HK-2 (cell line): ENCODE results near the gene LRBA.

ENCODE experiments used
- DNase-seq: peaks from one replicate; pipeline ENCODE4 v3.0.0-alpha.2; 2018; ENCODE audit not compliant: unreplicated experiment

Gene LRBA

GRCh38 chr4:150323406-150324325 is 691.4 kb downstream of the LRBA start:
- no peak for DNase-seq

- no peak for DNase-seq
Measured at GRCh38 chr4:150322646-150323045, 692.4 kb downstream of the LRBA start.

- DNase-seq: no peak
Measured at GRCh38 chr4:150321113-150321512, 694.0 kb downstream of the LRBA start.

- DNase-seq: no peak
Measured at GRCh38 chr4:150318971-150319370, 696.1 kb downstream of the LRBA start.

GRCh38 chr4:150318527-150318926 is 696.6 kb downstream of the LRBA start:
- DNase-seq: no peak

GRCh38 chr4:150316332-150317205 is 698.5 kb downstream of the LRBA start:
- no peak for DNase-seq

- DNase-seq: no peak
Measured at GRCh38 chr4:150315691-150316090, 699.4 kb downstream of the LRBA start.

- DNase-seq: no peak
Measured at GRCh38 chr4:150315175-150315574, 699.9 kb downstream of the LRBA start.

- no peak for DNase-seq
Measured at GRCh38 chr4:150314031-150314430, 701.1 kb downstream of the LRBA start.

GRCh38 chr4:150310159-150310895 is 704.8 kb downstream of the LRBA start:
- DNase-seq: no peak

GRCh38 chr4:150308824-150309472 is 706.1 kb downstream of the LRBA start:
- peak; percentile 20 for DNase-seq

- DNase-seq: no peak
Measured at GRCh38 chr4:150306719-150307118, 708.4 kb downstream of the LRBA start.

GRCh38 chr4:150305995-150306394 is 709.1 kb downstream of the LRBA start:
- DNase-seq: no peak

GRCh38 chr4:150302553-150302952 is 712.5 kb downstream of the LRBA start:
- DNase-seq: peak; percentile 57

GRCh38 chr4:150299816-150300215 is 715.3 kb downstream of the LRBA start:
- no peak for DNase-seq

GRCh38 chr4:150297861-150298474 is 717.1 kb downstream of the LRBA start:
- no peak for DNase-seq

- no peak for DNase-seq
Measured at GRCh38 chr4:150289881-150290280, 725.2 kb downstream of the LRBA start.

- no peak for DNase-seq
Measured at GRCh38 chr4:150289198-150289597, 725.9 kb downstream of the LRBA start.

GRCh38 chr4:150286656-150287055 is 728.4 kb downstream of the LRBA start:
- no peak for DNase-seq

GRCh38 chr4:150283689-150284088 is 731.4 kb downstream of the LRBA start:
- no peak for DNase-seq

GRCh38 chr4:150280975-150281374 is 734.1 kb downstream of the LRBA start:
- no peak for DNase-seq
